Measurements from ENCODE around the gene HAP1.
A peak's percentile ranks its signal among the peaks of the same experiment; 100 is the strongest.
"Not testable (repeated sequence)": the region's sequence is repeated elsewhere in the genome, so short reads cannot be mapped to it uniquely, and the experiment has no call there.

The HAP1 gene

GRCh38 chr17:41722231-41722630 is 12.2 kb downstream of the HAP1 start:
- no peak for DNase-seq

DNA sequence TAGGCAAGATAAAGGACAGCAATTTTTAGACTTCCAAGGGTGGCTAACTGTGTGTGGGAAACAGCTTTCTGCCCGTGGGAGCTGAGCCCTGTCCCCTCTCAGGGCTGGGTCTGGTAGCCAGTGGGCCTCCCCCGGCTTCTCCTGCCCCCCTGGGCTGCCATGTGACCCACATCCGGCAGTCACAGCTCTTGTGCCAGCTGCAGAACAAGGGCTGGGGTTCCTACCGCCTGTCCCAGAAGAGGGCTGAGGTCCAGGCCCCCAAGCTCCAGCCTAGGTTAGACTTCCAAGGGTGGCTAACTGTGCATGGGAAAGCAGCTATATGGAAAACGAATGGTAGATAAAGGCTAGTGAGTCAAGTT is 16.2 kb downstream of the HAP1 start:
- no peak for DNase-seq

DNA sequence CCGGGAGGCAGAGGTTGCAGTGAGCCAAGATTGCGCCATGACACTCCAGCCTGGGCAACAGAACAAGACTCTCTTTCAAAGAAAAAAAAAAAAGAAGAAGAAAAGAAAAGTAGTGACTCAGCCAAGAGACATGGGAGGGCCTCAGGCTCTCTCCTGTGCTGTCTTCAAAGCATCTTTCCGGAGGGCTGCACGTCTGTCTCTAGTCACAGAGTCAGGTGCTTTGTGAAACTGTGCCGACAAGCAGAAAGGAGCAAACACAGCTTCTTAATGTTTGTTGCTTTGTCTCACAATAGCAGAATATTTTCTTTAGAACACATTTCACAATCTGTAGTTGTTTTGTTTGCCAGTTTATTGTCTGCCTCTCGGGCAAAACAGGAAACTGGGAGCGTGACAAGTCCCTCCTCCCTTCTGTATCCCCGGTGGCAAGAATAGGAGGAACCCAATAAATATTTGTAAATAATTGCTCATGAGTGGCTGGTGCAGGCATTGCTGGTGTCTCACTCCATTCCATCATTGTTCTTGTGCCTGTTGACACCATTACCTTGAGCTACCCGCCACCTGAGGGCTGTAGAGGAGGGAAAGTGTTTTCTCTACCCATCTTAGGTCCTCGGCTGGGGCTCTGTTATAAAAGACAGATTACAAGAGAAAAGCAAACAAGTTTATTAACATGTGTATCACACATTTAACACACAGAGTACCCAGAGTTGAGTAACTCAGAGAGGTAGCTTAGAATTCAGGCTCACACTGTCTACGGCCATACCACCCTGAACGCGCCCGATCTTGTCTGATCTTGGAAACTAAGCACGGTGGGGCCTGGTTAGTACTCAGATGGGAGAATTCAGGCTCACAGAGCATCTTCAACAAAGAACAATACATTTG is 16.8 kb downstream of the HAP1 start:
- no peak for DNase-seq

DNA sequence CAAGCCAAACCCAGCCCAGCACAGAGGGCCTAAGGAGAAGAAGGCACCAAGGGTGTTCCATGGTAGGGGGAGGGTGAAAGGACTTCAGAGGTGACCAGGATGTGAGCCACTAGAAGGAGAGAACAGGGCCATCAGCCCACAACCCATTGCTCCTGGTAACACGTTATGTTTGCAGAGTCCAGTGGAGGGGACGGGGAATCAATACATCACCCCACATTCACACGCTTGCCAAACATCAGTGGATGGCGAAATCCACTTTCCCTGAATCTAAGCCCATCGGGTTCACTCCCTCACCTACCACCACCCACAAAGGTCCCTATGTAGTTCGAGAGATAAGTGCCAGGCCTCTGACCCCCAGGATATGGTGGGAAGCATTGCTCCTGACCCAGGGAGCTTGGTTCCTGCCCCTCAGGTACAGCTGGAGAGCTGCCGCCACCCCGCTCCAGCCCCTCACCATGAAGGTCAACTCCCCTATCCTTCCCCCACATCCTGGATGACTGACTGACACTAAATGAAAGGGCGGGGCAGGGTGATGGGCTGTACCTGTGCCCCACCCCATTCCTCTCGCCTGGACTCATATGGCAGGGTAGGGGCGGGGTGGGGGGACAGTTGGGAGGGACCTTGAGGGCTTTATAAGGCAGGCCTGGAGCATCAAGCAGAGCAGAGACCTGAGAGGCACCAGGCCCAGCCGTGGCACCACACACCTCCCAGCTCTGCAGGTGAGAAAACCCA is 22.6 kb downstream of the HAP1 start, which contains the start of gene GAST:
Gene GAST, plus strand, starts transcription at position 663 of the 732 bp plus-strand sequence. CDS start 3,106 bp downstream, outside the sequence.
- no peak for DNase-seq

GRCh38 chr17:41710472-41711090 is 23.9 kb downstream of the HAP1 start:
- peak; percentile 58 for DNase-seq

GRCh38 chr17:41707803-41708669 is 26.4 kb downstream of the HAP1 start:
- no peak for DNase-seq

GRCh38 chr17:41705271-41705991 is 29.0 kb downstream of the HAP1 start:
- no peak for DNase-seq

DNA sequence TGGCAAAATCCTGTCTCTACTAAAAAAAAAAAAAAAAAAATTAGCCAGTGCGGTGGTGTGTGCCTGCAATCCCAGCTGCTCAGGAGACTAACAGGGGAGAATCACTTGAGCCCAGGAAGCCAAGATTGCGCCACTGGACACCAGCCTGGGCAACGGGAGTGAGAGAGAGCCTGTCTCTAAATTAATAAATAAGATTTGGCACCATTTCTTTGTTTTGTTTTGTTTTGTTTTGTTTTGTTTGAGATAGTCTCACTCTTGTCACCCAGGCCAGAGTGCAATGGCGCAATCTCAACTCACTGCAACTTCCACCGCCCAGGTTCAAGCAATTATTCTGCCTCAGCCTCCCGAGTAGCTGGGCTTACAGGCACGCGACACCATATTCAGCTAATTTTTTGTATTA is 31.7 kb downstream of the HAP1 start:
- no peak for DNase-seq

- not testable (repeated sequence) for DNase-seq
These were observed 33.6 kb downstream of the HAP1 start for GRCh38 chr17:41700843-41701242.

GRCh38 chr17:41697122-41697962 is 37.1 kb downstream of the HAP1 start:
- DNase-seq, result no peak

DNA sequence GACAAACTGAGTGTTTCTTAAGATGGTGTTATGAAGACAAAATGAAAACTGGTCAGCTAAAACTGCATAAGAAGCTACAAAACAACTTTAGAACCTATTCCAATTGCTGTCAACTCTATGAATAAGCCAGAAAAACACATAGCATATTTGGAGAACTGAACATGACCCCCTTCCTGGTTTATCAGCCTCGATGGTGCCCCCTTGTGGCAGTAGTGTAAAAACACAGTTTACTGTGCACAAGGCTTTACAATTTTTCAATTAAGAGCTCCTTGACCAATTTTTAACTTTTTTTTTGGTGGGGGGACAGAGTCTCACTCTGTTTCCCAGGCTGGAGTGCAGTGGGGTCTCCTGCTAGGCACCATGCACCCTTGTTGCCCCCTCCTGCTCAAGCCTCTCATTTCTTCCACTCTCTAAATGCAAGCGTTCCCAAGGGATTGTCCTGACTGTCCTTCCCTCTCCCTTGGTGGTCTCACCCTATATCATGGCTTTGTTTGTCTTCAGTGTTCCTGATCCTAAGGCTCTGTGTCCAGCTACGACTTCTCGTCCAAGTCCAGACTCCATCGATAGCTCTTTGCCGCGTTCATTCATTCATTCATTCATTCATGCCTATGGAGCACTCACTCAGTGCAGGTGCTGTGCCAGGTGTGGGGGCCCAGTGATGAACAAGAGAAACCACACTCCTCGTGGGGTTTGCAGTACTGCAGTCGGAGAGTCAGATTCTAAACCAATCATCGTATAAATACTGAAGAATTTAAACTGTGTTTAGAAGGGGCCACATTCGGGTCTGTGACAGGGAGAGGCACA is 38.3 kb downstream of the HAP1 start:
- peak; percentile 69 for DNase-seq

DNA sequence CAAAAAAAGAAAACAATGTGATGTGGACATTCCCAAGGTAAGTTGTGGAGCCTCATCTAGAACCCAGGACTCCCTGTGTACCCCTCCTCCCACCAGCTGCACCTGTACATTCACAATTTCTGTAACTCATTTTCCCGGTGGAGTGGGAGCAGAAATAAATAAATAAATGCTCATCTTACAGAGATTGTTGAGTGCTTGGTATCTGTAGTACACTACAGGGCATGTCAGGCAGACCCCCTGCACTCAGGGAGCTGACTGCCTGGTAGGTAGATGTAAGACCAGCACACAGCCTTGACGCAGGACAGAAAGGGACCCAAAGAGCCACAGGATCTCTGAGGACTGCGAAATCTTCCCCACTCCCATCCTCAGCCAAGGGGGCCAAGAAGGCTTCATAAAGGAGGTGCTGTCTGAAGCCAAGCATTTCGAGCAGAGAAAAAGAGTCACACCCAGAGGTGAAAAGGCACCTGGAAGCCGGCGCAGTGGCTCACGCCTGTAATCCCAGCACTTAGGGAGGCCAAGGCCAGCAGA is 39.2 kb downstream of the HAP1 start:
- no peak for DNase-seq

GRCh38 chr17:41692722-41693521 is 41.5 kb downstream of the HAP1 start:
- DNase-seq, result no peak

GRCh38 chr17:41691031-41691777 is 43.2 kb downstream of the HAP1 start:
- no peak for DNase-seq

DNA sequence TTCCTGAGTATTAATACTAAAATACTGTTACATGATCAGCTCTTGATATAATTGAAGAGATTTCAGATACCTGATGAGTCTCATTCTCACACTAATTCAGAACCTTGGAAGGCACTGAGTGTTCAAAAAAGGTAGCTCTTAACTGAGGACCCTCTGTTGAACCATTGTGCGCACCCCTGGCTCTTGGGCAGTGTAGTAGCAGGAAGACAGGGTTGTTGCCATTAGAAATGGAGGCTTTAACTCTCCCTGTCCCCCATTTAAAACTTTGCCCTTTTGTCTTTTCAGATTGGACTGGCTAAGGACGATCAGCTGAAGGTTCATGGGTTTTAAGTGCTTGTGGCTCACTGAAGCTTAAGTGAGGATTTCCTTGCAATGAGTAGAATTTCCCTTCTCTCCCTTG is 43.9 kb downstream of the HAP1 start:
- DNase-seq, result no peak

GRCh38 chr17:41689497-41690299 is 44.7 kb downstream of the HAP1 start:
- DNase-seq, result no peak
